Peyer's patch (tissue), 4 donors: Measurements from ENCODE around the gene KLHDC8B. TPM values are rescaled to one million over a fixed set of nuclear protein-coding genes. Genes with fewer than 3 reads are reported as not detected.

Source experiments
- DNase-seq, 3 donors: peaks; one replicate each; pipeline ENCODE4 v3.0.0-alpha.2; 2017 to 2019
- H3K27ac ChIP-seq, 4 donors: fragments of 200-600 bp; sonication (generic); one replicate each; pipeline ENCODE4 v1.5.1; 2016 to 2019
- H3K27me3 ChIP-seq, 2 donors: fragments of 200-600 bp; sonication (generic); one replicate each; pipeline ENCODE4 v1.5.1; 2019
- H3K36me3 ChIP-seq, 3 donors: fragments of 200-600 bp; sonication (generic); one replicate each; pipeline ENCODE4 v1.5.1; 2016 to 2019
- H3K4me1 ChIP-seq, 4 donors: fragments of 200-600 bp; sonication (generic); one replicate each; pipeline ENCODE4 v1.5.1; 2016 to 2019
- H3K4me3 ChIP-seq, 4 donors: fragments of 200-600 bp; sonication (generic); 1 replicate in 3 of 4; 2 replicates in 1 of 4; pipeline ENCODE4 v1.5.1; 2016 to 2019; ENCODE audit warnings: mild to moderate bottlenecking in 1 of 4
- H3K9me3 ChIP-seq, 4 donors: fragments of 200-600 bp; sonication (generic); one replicate each; pipeline ENCODE4 v1.5.1; 2016 to 2019; ENCODE audit warnings: mild to moderate bottlenecking in 1 of 4
- CTCF ChIP-seq, 6 experiments: fragments of 450-650 bp in 4 of 6; fragments of 200-600 bp in 2 of 6; sonication (generic) in 1 of 6; IDR thresholded peaks; one replicate each; pipeline ENCODE4 v1.5.1; 2017 to 2019; ENCODE audit warnings: antibody characterized with exemption in 6 of 6, mild to moderate bottlenecking in 3 of 6, moderate library complexity in 1 of 6
- POLR2A ChIP-seq, 2 donors: fragments of 450-650 bp; IDR thresholded peaks; one replicate each; pipeline ENCODE4 v1.5.1; 2017; ENCODE audit warnings: antibody characterized with exemption in 2 of 2, mild to moderate bottlenecking in 2 of 2, moderate library complexity in 2 of 2
- total RNA-seq, 4 donors: library from RNA; depleted of rRNA; stranded (reverse); fragments of >200 nt; gene quantifications; one replicate each; pipeline ENCODE4 v1.1.0, GENCODE V29; 2016

KLHDC8B gene
- total RNA-seq, 4 donors from 2014 or later = 3.9 to 13.7 (median 9.5) TPM

DNA sequence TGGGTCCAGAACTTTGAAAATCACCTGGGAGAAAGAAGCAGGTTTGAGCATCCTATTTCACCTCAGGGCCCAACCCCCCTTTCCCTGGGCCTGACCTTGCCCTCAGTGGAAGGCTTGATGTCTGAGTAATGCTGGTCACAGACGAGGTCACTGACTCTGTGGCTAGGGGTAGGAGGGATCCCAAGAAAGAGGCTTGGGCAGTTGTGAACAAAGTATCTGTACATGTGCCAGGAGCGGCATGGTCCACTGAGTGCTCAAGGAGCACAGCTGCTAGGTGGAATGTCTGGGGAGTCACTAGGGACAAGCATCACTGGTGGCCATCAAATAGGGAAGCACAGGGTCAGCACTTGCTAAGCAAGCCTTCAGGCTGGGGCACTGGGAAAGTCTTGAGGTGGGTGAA, 12.6 kb upstream of the KLHDC8B start:
- no peaks in the 10 kb centered on the region for H3K4me1 ChIP-seq
- no peaks in the 10 kb centered on the region for H3K27me3 ChIP-seq
- no peak overlapping the region for H3K27ac ChIP-seq
- no peak for DNase-seq
- H3K4me3 ChIP-seq = no peak overlapping the region
- TF ChIP-seq POLR2A (IDR thresholded peaks at IDR 0.05) (no peak), CTCF (IDR thresholded peaks at IDR 0.05) (no peak)
- H3K9me3 ChIP-seq = no peaks in the 10 kb centered on the region
- H3K36me3 ChIP-seq = peaks cover 0 to 15% (median 0%) of the 10 kb centered on the region in 3 donors

- DNase-seq = no peak
- Histone ChIP-seq H3K27ac (no peak overlapping the region), H3K27me3 (no peaks in the 10 kb centered on the region), H3K4me1 (peaks cover 0 to 15% (median 0%) of the 10 kb centered on the region in 4 donors), H3K4me3 (no peak overlapping the region), H3K36me3 (peaks cover 0 to 19% (median 0%) of the 10 kb centered on the region in 3 donors), H3K9me3 (no peaks in the 10 kb centered on the region)
- no peak for TF ChIP-seq CTCF (IDR thresholded peaks at IDR 0.05)
- TF ChIP-seq POLR2A (IDR thresholded peaks at IDR 0.05) = no peak
These were observed 10.2 kb upstream of the KLHDC8B start for GRCh38 chr3:49161197-49161596.

- Histone ChIP-seq H3K27ac (no peak overlapping the region), H3K4me1 (peaks cover 0 to 21% (median 0%) of the 10 kb centered on the region in 4 donors), H3K4me3 (no peak overlapping the region), H3K9me3 (no peaks in the 10 kb centered on the region), H3K27me3 (no peaks in the 10 kb centered on the region), H3K36me3 (peaks cover 0 to 19% (median 0%) of the 10 kb centered on the region in 3 donors)
- no peak for DNase-seq
- no peak for TF ChIP-seq CTCF (IDR thresholded peaks at IDR 0.05)
These were observed 9.4 kb upstream of the KLHDC8B start for GRCh38 chr3:49161808-49162530.

GRCh38 chr3:49162751-49163419, 8.5 kb upstream of the KLHDC8B start:
- H3K9me3 ChIP-seq = no peaks in the 10 kb centered on the region
- no peak overlapping the region for H3K27ac ChIP-seq
- H3K4me3 ChIP-seq = no peak overlapping the region
- TF ChIP-seq CTCF (IDR thresholded peaks at IDR 0.05) (no peak), POLR2A (IDR thresholded peaks at IDR 0.05) (no peak)
- peaks cover 0 to 21% (median 0%) of the 10 kb centered on the region in 4 donors for H3K4me1 ChIP-seq
- DNase-seq = no peak
- peaks cover 0 to 19% (median 0%) of the 10 kb centered on the region in 3 donors for H3K36me3 ChIP-seq
- H3K27me3 ChIP-seq = no peaks in the 10 kb centered on the region

GRCh38 chr3:49163609-49164008, 7.8 kb upstream of the KLHDC8B start:
- no peak for DNase-seq
- no peak overlapping the region for H3K27ac ChIP-seq
- no peaks in the 10 kb centered on the region for H3K9me3 ChIP-seq
- peaks cover 0 to 21% (median 0%) of the 10 kb centered on the region in 4 donors for H3K4me1 ChIP-seq
- TF ChIP-seq POLR2A (IDR thresholded peaks at IDR 0.05) (no peak), CTCF (IDR thresholded peaks at IDR 0.05) (no peak)
- H3K36me3 ChIP-seq = peaks cover 0 to 19% (median 0%) of the 10 kb centered on the region in 3 donors
- H3K27me3 ChIP-seq = no peaks in the 10 kb centered on the region
- no peak overlapping the region for H3K4me3 ChIP-seq
